Gastrocnemius medialis (tissue), 4 donors: Measurements from ENCODE around the gene RPS6KA1. TPM values are rescaled to one million over a fixed set of nuclear protein-coding genes. Genes with fewer than 3 reads are reported as not detected.

Experiments used
- ATAC-seq, 2 donors: fragments of 150-250 bp; one replicate each; pipeline ENCODE4 v1.9.1; 2016
- DNase-seq, 2 donors: peaks; one replicate each; pipeline ENCODE4 v3.0.0-alpha.2; 2019
- H3K27ac ChIP-seq, 4 donors: fragments of 200-600 bp; sonication (generic); 1 replicate in 1 of 4; 2 replicates in 3 of 4; pipeline ENCODE4 v1.5.1; 2016 to 2018; ENCODE audit warnings: mild to moderate bottlenecking in 2 of 4, moderate library complexity in 1 of 4
- H3K27me3 ChIP-seq, 3 donors: fragments of 200-600 bp; sonication (generic) in 2 of 3; 1 replicate in 1 of 3; 2 replicates in 2 of 3; pipeline versions ENCODE4 v1.5.1 to v1.6.0; 2016 to 2019; ENCODE audit warnings: mild to moderate bottlenecking in 1 of 3, moderate library complexity in 1 of 3
- H3K36me3 ChIP-seq, 2 donors: fragments of 200-600 bp; sonication (generic) in 1 of 2; one replicate each; pipeline ENCODE4 v1.5.1; 2017 to 2018
- H3K4me1 ChIP-seq, 2 donors: fragments of 200-600 bp; sonication (generic) in 1 of 2; one replicate each; pipeline ENCODE4 v1.5.1; 2016 to 2017; ENCODE audit warnings: mild to moderate bottlenecking in 2 of 2
- H3K4me3 ChIP-seq, 4 donors: fragments of 200-600 bp; sonication (generic) in 3 of 4; 1 replicate in 1 of 4; 2 replicates in 3 of 4; pipeline ENCODE4 v1.5.1; 2016 to 2019; ENCODE audit warnings: mild to moderate bottlenecking in 2 of 4
- H3K9me3 ChIP-seq, 3 donors: fragments of 200-600 bp; sonication (generic) in 2 of 3; 1 replicate in 1 of 3; 2 replicates in 2 of 3; pipeline ENCODE4 v1.5.1; 2016 to 2019
- POLR2A ChIP-seq, 2 donors: fragments of 450-650 bp; IDR thresholded peaks; one replicate each; pipeline ENCODE4 v1.6.1; 2017; ENCODE audit warnings: antibody characterized with exemption in 2 of 2, mild to moderate bottlenecking in 2 of 2, moderate library complexity in 2 of 2
- in situ Hi-C, 4 donors: fragments of 200-750 bp; cut with MboI; loops; one replicate each; pipeline versions ENCODE4 v1.15.0 to v1.8.0; 2017; ENCODE audit warnings: low sequenced_read_pairs in 4 of 4
- intact Hi-C: fragments of 100-400 bp; cut with DNase I; formaldehyde crosslinking; loops from one replicate; pipeline ENCODE4 v1.15.1; 2023; ENCODE audit warnings: low total_unique reads
- total RNA-seq, 4 donors: library from RNA; depleted of rRNA; stranded (reverse); fragments of >200 nt; gene quantifications; one replicate each; pipeline versions ENCODE4 v1.1.0 to v1.2.3, GENCODE V29; 2016
- TF ChIP-seq, protein P1 (sequence below), 5 experiments: fragments of 450-650 bp in 3 of 5; fragments of 200-600 bp in 2 of 5; sonication (generic) in 2 of 5; IDR thresholded peaks in 4 of 5; conservative IDR thresholded peaks in 1 of 5; 1 replicate in 4 of 5; 2 replicates in 1 of 5; pipeline ENCODE4 v1.5.1; 2016 to 2019; ENCODE audit warnings: antibody characterized with exemption in 5 of 5, mild to moderate bottlenecking in 3 of 5, moderate library complexity in 3 of 5

The RPS6KA1 gene
- total RNA-seq, 4 donors from 2014 or later = 1.5 to 3.5 (median 3.0) TPM

DNA sequence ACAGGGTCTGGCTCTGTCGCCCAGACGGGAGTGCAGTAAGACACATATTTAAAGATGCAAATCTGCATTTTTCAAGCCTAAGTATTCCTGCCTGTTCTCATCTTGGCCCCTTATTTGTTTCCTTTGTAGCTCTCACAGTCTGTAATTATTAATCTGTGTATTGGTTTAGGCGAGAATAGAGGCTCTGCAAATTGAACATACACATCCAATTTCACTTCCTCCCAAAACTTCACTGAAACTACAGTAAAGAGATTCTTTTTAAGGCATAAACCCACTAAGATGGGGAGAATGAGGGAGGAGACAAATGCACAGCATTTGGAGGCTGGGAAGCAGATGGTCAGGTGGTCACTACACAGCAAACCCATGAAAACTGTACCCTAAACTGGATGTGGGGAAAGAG is 36.3 kb upstream of the RPS6KA1 start:
- Histone ChIP-seq H3K4me1 (no peaks in the 10 kb centered on the region), H3K27me3 (no peaks in the 10 kb centered on the region), H3K27ac (no peak overlapping the region), H3K9me3 (no peaks in the 10 kb centered on the region), H3K36me3 (no peaks in the 10 kb centered on the region), H3K4me3 (no peak overlapping the region)
- in situ Hi-C loops = no loop called here
- TF ChIP-seq POLR2A (IDR thresholded peaks at IDR 0.05) = no peak
- TF ChIP-seq, protein P1, sequence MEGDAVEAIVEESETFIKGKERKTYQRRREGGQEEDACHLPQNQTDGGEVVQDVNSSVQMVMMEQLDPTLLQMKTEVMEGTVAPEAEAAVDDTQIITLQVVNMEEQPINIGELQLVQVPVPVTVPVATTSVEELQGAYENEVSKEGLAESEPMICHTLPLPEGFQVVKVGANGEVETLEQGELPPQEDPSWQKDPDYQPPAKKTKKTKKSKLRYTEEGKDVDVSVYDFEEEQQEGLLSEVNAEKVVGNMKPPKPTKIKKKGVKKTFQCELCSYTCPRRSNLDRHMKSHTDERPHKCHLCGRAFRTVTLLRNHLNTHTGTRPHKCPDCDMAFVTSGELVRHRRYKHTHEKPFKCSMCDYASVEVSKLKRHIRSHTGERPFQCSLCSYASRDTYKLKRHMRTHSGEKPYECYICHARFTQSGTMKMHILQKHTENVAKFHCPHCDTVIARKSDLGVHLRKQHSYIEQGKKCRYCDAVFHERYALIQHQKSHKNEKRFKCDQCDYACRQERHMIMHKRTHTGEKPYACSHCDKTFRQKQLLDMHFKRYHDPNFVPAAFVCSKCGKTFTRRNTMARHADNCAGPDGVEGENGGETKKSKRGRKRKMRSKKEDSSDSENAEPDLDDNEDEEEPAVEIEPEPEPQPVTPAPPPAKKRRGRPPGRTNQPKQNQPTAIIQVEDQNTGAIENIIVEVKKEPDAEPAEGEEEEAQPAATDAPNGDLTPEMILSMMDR (IDR thresholded peaks at IDR 0.05 in 4 of 5, conservative IDR thresholded peaks at IDR 0.05 in 1 of 5) = no peak
- DNase-seq (no peak), ATAC-seq (no peak)
- intact Hi-C loops = no loop called here

DNA sequence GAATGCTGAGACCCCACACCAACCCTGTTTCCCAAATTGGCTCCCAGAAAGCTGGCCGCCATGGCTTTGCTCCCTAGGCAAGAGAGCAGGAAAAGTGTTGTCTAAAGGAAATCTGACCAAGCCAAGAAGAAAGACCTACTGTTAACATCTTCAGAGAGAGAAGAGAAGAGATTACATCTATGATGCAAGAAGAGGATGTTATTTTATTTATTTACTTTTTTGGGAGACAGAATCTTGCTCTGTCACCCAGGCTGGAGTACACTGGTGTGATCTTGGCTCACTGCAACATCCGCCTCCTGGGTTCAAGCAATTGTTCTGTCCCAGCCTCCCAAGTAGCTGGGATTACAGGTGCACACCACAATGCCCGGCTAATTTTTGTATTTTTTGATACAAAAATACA is 35.6 kb upstream of the RPS6KA1 start:
- Histone ChIP-seq H3K27me3 (no peaks in the 10 kb centered on the region), H3K4me3 (no peak overlapping the region), H3K36me3 (no peaks in the 10 kb centered on the region), H3K27ac (no peak overlapping the region), H3K4me1 (no peaks in the 10 kb centered on the region), H3K9me3 (no peaks in the 10 kb centered on the region)
- DNase-seq = no peak
- no peak for ATAC-seq
- intact Hi-C loops (no loop called here), in situ Hi-C loops (no loop called here)
- TF ChIP-seq POLR2A (IDR thresholded peaks at IDR 0.05) = no peak
- TF ChIP-seq, protein P1 (IDR thresholded peaks at IDR 0.05 in 4 of 5, conservative IDR thresholded peaks at IDR 0.05 in 1 of 5) = no peak

DNA sequence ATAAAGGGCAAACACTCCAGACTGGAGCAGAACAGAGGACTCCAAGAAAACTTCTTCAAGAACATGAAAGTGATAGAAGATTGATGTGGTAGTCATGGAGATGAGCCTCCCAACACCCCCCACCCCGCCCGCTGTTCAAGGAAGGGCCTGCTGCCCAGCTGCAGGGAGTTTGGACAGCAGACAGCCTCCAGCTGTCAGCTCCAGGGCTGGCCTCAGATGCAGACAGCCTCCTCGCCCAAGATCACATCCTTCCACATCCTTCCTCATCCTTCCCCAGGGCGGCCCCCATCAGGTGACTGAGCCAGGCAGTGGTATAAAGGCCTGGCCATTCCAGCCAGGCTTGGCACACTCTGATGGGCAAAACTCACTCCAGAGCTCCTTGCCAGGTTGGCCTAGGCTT is 32.7 kb upstream of the RPS6KA1 start:
- no peaks in the 10 kb centered on the region for H3K9me3 ChIP-seq
- ATAC-seq (no peak), DNase-seq (no peak)
- no peak overlapping the region for H3K27ac ChIP-seq
- intact Hi-C loops (no loop called here), in situ Hi-C loops (no loop called here)
- no peak overlapping the region for H3K4me3 ChIP-seq
- TF ChIP-seq, protein P1 (IDR thresholded peaks at IDR 0.05 in 4 of 5, conservative IDR thresholded peaks at IDR 0.05 in 1 of 5) = no peak
- TF ChIP-seq POLR2A (IDR thresholded peaks at IDR 0.05) = no peak
- peaks cover 0 to 9% of the 10 kb centered on the region in 2 donors for H3K4me1 ChIP-seq
- H3K36me3 ChIP-seq = no peaks in the 10 kb centered on the region
- no peaks in the 10 kb centered on the region for H3K27me3 ChIP-seq

DNA sequence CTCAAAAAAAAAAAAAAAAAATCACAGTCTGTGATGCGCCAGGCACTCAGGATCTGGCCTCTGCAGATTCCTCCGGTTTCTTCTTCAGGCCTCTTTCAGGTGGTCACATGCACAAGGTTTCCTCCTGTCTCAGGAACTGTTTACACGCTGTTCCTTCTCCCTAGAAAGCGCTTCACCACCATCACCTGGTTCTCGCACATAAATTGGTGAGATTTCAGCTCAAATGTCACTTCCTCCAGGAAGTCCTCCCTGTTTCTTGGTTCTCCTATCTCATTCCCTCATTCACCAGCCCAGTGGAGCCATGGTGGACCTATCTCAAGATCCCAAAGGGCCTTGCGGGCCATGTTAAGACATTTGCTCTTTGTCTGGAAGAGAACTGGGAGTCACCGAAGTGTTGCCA is 30.7 kb upstream of the RPS6KA1 start:
- H3K36me3 ChIP-seq = no peaks in the 10 kb centered on the region
- H3K9me3 ChIP-seq = no peaks in the 10 kb centered on the region
- DNase-seq (no peak), ATAC-seq (no peak)
- no peaks in the 10 kb centered on the region for H3K27me3 ChIP-seq
- no peak for TF ChIP-seq POLR2A (IDR thresholded peaks at IDR 0.05)
- TF ChIP-seq, protein P1 (IDR thresholded peaks at IDR 0.05 in 4 of 5, conservative IDR thresholded peaks at IDR 0.05 in 1 of 5) = no peak
- no peak overlapping the region for H3K27ac ChIP-seq
- intact Hi-C loops = no loop called here
- peaks cover 0 to 9% of the 10 kb centered on the region in 2 donors for H3K4me1 ChIP-seq
- H3K4me3 ChIP-seq = no peak overlapping the region
- in situ Hi-C loops = no loop called here
